ENCODE results near the gene NEK6. TPM values are rescaled to one million over a fixed set of nuclear protein-coding genes. Genes with fewer than 3 reads are reported as not detected.

NEK6 gene
- total RNA-seq, 4 donors from 2014 or later = 6.0 to 14.7 (median 9.1) TPM

DNA sequence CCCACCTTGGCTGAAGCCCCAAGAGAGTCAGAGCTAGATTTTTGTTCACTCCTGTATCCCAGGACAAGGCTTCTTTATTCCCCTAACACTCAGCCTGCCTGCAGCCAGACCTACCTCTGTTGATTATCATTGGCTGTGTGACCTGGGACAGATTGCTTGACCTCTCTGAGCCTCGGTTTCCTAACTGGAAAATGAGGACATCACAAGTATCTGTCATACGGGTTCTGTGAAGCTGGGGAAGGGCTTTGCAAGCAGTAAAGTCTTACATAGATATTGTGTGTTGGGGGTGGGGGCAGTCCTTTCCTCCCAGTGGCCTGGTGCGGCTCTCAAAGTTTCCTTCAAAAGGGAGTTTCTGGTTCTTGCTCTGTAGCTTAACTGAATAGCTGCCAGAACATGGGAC, 2.5 kb upstream of the NEK6 start:
- no peak overlapping the region for H3K4me3 ChIP-seq (ENCODE audit: low read depth, poor library complexity, severe bottlenecking)
- DNase-seq (ENCODE audit: low spot score in 2 of 2) = no peak
- intact Hi-C loops (cut with DNase I; ENCODE audit: low total_unique reads) = no loop called here
- TF ChIP-seq, protein P1, sequence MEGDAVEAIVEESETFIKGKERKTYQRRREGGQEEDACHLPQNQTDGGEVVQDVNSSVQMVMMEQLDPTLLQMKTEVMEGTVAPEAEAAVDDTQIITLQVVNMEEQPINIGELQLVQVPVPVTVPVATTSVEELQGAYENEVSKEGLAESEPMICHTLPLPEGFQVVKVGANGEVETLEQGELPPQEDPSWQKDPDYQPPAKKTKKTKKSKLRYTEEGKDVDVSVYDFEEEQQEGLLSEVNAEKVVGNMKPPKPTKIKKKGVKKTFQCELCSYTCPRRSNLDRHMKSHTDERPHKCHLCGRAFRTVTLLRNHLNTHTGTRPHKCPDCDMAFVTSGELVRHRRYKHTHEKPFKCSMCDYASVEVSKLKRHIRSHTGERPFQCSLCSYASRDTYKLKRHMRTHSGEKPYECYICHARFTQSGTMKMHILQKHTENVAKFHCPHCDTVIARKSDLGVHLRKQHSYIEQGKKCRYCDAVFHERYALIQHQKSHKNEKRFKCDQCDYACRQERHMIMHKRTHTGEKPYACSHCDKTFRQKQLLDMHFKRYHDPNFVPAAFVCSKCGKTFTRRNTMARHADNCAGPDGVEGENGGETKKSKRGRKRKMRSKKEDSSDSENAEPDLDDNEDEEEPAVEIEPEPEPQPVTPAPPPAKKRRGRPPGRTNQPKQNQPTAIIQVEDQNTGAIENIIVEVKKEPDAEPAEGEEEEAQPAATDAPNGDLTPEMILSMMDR (IDR thresholded peaks at IDR 0.05) = no peak
- TF ChIP-seq POLR2A (IDR thresholded peaks at IDR 0.05) = no peak
- 89 to 90% methylated on average over 3 of the region's 3 CpGs for WGBS, 2 donors

DNA sequence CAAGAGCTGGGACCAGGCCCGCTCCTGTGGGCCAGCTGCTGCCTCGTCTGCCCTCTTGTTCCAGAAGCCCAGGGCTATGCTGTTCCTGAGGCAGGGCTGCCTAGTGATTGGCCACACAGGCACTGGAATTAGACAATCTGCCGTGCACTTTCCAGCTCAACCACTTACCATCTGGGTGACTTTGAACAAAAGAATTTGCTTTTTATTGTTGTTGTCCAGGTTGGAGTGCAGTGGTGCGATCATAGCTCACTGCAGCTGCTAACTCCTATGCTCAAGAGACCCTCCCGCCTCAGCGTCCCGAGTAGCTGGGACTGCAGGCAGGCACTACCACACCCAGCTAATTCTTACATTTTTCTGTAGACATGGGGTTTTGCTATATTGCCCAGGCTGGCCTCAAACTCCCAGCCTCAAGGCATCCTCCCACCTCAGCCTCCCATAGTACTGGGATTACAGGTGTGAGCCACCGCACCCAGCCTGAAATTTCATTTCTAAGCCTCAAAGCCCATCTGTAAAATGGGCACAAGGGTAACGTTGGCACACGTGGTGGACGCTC, 1.2 kb upstream of the NEK6 start:
- TF ChIP-seq, protein P1 (IDR thresholded peaks at IDR 0.05) = no peak
- TF ChIP-seq POLR2A (IDR thresholded peaks at IDR 0.05) = no peak
- intact Hi-C loops (cut with DNase I; ENCODE audit: low total_unique reads) = no loop called here
- H3K4me3 ChIP-seq (ENCODE audit: low read depth, poor library complexity, severe bottlenecking) = no peak overlapping the region
- 59 to 61% methylated on average over 11 of the region's 11 CpGs for WGBS, 2 donors
- no peak for DNase-seq (ENCODE audit: low spot score in 2 of 2)

DNA sequence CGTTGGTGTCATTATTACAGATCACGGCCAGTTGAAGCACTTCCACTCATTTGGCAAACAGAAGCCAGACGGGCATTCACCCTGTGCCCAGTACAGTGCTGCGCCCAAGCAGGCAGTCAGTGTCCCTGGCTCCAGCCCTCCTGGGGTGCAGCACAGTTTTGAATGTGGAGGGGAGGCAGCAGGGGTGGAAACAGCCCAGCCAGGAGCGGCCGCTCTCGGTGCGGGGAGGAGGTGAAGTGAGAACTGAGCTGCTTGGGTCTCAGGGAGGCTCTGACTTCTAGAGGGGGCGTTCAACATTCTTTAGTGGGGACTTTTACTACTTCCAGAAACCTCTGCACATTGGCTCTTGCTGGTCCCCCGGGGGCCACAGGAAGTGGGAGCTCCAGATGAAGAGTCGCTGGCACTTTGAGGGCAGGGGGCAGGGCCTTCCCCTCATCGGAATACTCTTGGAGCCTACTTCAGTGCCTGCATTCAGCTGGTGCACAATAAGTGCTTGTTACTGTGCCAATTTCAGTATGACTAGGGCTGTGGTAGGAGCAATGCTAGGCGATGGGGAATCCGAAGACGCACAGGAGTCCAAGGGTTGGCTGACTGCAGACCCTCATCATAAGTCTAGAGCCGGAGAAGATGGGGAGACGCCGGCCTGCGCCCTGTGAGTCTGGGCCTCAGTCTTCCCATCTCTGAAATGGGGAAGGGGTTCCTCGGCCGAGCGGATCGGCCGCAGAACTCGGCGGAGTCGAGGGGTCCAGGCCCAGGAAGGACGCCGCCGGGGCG, 492 bp upstream of the NEK6 start:
- 43% methylated on average over 25 to 30 of the region's 31 CpGs for WGBS, 2 donors
- no peak overlapping the region for H3K4me3 ChIP-seq (ENCODE audit: low read depth, poor library complexity, severe bottlenecking)
- no peak for DNase-seq (ENCODE audit: low spot score in 2 of 2)
- TF ChIP-seq, protein P1 (IDR thresholded peaks at IDR 0.05) = no peak
- TF ChIP-seq POLR2A (IDR thresholded peaks at IDR 0.05) = no peak
- intact Hi-C loops (cut with DNase I; ENCODE audit: low total_unique reads) = no loop called here

DNA sequence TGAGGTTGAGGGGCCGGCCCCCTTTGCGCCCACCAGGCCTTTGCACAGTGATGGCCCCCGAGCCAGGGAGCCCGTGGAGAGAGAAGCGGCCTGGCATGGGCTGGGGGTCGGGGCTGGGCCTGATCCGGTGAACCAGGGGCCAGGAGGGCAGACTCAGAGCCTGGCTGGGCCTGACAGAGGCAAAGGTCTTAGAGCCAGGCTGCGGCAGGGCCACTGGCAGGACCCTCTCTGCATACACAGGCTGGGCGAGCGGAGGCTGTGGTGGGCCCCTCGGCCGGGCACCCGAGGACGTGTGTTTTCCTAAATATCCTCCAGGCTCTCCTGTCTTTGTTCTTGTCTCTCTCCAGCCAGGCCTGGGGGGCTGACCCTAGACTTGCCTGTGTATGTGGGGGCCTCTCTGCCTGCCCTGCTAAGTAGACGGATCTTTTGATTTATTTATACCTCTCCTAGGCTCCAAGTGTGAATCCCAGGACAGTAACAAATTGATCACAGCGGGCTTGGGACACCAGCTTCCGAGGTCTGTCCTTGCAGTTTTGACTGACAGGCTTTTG, 933 bp downstream of the NEK6 start:
- peak overlapping the region; percentile 67 for H3K4me3 ChIP-seq (ENCODE audit: low read depth, poor library complexity, severe bottlenecking)
- intact Hi-C loops (cut with DNase I; ENCODE audit: low total_unique reads) = no loop called here
- TF ChIP-seq POLR2A (IDR thresholded peaks at IDR 0.05) = no peak
- TF ChIP-seq, protein P1 (IDR thresholded peaks at IDR 0.05) = no peak
- no peak for DNase-seq (ENCODE audit: low spot score in 2 of 2)
- WGBS, 2 donors = 8 to 14% methylated on average over 15 to 16 of the region's 17 CpGs

DNA sequence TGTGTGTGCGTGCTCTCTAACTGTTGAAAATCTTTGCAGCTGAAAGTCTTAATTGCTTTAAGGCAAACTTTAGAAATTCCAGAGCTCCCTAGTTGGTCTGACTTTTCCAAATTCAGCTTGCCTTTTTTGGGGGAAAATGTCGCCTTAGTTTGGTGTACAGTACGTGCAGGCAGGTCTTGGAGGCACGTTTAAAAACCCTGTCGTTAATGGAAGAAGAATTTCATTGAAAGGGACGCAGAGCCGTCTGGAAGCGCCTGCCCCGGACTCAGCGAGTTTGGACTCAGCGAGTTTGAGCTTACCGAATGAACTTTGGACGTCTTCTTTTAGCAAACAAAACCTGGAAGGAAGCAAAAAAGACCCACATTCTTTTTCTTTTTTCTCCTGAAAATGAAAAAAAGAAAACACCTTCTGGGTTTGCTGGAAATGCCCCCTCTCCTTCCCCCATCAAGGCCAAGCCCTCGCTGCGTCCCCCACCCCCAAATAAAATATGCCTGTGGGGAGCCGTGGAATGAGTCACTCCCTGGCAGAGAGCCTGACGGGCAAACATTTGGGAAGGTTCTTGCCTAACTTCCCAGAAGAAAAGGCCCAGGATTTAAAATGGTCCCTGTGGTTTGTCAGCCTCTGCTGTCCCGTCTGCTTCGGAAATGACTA, 1.5 kb downstream of the NEK6 start:
- no peak for TF ChIP-seq POLR2A (IDR thresholded peaks at IDR 0.05)
- TF ChIP-seq, protein P1 (IDR thresholded peaks at IDR 0.05) = no peak
- 2 to 3% methylated on average over 19 of the region's 19 CpGs for WGBS, 2 donors
- peak overlapping the region; percentile 67 for H3K4me3 ChIP-seq (ENCODE audit: low read depth, poor library complexity, severe bottlenecking)
- intact Hi-C loops (cut with DNase I; ENCODE audit: low total_unique reads) = no loop called here
- peak; percentile 72 to 95 for DNase-seq (ENCODE audit: low spot score in 2 of 2)

Measured in lower leg skin (tissue), 4 donors.